Right hindlimb (tissue), 1 donor: Measurements from ENCODE around the gene IL18RAP.

Experiments
- DNase-seq: peaks from one replicate; pipeline ENCODE4 v3.0.0-alpha.2; 2018

The IL18RAP gene

DNA sequence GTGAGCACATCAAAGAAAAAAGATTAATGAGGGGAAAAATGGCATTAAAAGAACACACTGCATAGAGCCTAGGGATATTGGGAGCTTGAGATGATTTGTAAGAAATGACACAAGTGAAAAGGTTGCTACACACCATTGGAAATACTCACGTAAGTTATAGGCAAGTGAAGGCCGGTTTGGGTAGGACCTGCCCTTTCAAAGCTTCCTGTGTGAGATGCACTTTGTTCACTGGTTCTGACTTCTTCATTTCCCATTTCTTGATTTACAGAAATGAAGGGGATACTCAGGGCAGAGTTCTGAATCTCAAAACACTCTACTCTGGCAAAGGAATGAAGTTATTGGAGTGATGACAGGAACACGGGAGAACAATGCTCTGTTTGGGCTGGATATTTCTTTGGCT, at the start of gene IL18RAP:
IL18RAP (plus strand) TSS at position 251 of the 400 bp plus-strand sequence; CDS start at position 369, 118 bp downstream.
- no peak for DNase-seq

DNA sequence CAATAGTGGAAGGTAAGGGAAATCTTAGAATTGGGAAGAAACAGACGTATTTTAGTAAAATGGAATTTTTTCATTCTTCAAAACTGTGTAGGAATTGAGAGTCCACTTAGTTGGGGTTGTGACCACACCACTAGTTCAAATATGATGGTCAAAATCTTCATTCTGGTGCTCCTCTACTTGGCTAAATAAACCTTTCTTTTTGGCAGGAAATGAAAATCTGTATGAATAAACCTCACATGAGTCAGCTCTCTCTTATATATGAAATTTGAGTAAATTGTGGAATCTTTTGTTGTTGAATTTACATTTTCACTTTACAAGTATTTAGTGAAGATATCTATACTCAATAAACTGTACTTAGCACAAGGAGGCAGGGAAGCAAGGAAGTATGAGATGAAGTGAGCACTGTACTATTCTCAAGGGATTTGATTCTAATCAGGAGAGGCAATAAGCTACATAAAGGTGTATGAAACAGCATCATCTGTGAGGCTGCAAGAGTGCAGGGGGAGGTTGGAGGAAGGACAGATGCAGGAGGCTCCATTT, 46.8 kb upstream of the IL18RAP start:
- DNase-seq, result no peak

DNA sequence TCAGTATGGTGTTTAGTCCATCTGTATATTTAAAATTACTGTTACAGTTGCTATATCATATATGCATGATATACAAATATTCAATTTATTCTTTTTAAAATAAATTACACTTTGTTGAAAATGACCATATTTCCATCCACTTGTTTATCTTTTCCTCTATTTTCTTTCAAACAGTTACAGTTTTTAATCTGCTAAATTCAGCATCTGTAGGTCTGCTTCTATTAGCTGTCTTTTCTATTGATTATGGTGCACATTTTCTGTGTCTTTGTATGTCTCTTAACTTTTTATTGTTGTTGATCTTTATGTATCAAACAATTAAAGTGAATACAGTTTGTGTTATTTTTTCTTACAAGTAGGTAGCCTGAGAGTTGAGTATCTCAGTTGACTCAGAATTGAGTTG, 39.2 kb upstream of the IL18RAP start:
- no peak for DNase-seq

DNA sequence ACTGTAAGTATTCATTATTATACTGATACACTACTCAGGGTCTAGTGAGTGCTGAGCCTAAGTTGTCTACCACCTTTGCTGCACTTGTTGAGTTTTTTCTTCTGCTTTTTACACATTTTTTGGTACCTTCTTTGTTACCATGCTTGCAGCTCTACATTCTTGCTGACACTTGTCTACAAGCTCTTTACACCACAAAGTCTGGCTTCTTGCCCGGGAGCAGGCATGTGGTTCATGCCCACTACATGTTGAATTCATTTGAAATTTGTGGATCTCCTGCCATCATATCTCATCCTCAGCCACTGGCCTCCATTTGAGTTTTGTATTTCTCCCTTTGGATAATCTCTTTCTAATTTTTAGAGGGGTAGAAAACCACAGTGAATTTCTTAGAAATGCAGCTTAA, 37.4 kb upstream of the IL18RAP start:
- DNase-seq, result no peak

DNA sequence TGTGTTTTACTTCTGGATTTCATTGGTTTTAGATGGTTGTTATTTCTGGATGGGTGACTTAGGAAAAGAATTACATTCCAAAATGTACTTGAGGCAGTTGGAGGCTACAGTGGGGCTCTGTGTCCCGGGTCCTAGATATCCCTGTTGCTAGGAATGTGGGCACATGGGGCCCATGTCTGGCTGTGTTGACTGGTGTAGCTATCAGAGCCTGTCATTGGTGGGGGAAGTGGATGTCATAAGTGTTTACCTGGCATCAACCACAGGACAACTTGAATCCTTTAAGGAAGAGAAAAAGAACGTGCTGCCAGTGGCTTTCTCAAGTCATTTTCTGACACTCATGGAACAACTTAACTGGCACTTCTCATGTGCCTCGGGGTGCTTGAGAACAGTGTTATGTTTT, 37.0 kb upstream of the IL18RAP start:
- DNase-seq, result no peak

DNA sequence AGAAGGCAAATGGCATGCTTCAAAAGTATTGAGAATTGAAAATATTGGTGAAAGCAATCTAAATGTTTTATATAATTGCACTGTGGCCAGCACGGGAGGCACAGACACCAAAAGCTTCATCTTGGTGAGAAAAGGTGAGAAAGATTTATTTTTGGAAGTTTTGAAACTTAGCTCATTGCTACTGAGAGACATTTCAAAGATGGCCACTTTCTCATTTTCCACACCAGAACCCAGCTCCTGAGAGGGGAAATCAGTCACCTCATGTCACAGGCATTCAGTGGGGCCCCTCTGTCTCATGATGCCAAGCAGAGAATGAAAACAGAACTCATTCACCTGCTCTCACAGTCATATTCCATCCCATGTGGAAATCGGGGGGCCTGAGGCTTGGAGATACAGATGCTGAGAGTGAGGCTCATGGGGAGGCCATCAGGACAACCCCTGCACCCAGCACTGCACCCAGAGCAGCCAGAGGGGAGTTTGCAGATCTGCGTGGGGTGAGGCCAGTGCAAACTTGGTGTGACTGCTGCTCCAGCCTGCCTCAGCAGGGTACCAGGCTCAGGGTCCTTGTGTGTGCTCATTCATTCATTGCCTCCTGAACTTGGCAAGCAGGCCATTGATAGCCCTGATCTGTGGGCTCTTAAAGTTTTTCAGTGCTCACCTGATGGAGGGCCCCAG, 36.0 kb upstream of the IL18RAP start:
- DNase-seq, result no peak

GRCh38 chr2:102387763-102388546, 35.0 kb upstream of the IL18RAP start:
- no peak for DNase-seq

GRCh38 chr2:102391565-102391964, 31.4 kb upstream of the IL18RAP start:
- no peak for DNase-seq

DNA sequence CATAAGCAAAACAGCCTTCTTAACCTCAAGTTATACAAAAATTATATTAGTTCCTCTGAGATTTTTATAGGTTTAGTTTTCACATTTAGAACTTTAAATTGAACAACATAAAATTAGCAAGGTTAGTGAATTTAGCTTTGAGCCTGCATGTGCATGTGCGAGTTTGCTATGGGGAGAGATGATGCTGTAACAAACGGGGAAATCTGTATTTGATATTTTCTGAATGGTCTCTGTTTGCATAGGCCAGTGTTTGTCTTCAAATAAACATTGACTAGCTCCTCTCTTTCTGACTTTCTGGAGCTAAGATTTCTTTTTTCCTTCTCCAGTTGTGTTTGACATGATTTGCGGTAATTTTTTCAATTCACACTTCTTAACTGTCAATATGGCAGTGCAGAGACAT, 30.9 kb upstream of the IL18RAP start:
- no peak for DNase-seq

DNA sequence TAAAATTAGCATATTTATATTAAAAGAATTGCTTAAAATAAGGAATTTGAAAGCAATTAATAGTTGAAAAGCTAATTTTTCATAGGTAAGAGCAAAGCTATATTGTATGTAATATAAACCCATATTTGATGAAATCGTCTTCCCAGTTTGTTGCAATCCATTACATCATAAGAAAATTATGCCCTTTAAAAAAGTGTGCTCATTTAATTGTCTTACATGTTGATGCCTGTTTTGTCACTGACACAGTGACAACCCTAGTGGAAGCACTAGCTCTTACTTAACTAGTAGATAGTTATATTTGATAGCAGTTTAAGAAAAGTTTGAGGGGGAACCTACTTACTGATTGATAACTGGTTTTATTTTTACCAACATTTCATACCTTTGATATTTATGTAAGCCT, 30.0 kb upstream of the IL18RAP start:
- no peak for DNase-seq

DNA sequence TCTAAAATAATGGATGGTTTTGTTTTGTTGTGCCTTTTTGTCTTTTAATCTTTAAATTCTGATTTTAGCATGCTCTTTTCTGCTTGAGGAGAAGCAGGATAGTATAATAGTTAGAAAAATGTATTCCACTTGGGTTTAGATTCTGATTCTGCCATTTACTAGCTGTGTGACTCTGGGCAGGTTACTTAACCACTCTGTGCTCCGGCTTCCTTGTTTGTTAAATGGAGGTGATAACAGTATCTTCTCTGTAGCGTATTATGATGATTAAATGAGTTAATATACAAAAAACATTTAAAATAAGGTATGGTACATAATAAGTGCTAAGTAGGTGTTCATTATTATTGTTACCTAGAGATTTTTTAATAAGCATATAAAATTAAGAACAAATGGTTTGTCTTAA, 26.9 kb upstream of the IL18RAP start:
- DNase-seq, result no peak

- DNase-seq, result no peak
Observed at GRCh38 chr2:102397209-102397608, 25.8 kb upstream of the IL18RAP start.

- DNase-seq, result no peak
Observed at GRCh38 chr2:102399499-102400141, 23.3 kb upstream of the IL18RAP start.

- DNase-seq, result no peak
Observed at GRCh38 chr2:102401456-102401855, 21.5 kb upstream of the IL18RAP start.

GRCh38 chr2:102401865-102402264, 21.1 kb upstream of the IL18RAP start:
- DNase-seq, result no peak

GRCh38 chr2:102410952-102411351, 12.0 kb upstream of the IL18RAP start:
- no peak for DNase-seq

- no peak for DNase-seq
Observed at GRCh38 chr2:102412199-102412598, 10.8 kb upstream of the IL18RAP start.

GRCh38 chr2:102417946-102418345, 5.0 kb upstream of the IL18RAP start:
- no peak for DNase-seq

GRCh38 chr2:102418421-102418961, 4.5 kb upstream of the IL18RAP start:
- DNase-seq, result no peak

DNA sequence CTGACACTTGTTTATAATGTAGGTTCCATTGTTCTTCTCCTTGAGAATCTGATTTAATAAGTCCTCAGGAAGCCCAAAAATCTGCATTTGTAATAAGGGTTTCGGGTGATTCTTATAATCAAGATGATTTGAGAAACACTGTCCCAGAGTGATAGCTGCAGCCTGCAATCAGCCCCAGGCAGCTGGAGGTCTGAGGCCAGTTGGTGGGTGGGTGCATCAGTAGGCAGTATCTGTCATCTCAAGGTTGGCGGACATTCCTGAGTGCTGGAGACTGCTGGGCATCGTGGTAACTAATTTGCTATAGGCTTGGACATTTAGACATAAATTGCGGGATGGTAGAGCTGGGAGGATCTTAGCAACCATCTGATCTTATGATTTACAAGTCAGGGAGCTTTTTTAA, 2.7 kb upstream of the IL18RAP start:
- no peak for DNase-seq

- no peak for DNase-seq
Observed at GRCh38 chr2:102421890-102422759, 835 bp upstream of the IL18RAP start.

GRCh38 chr2:102423368-102423767, 408 bp downstream of the IL18RAP start:
- no peak for DNase-seq
